ENCODE data around the gene TTLL9.

The TTLL9 gene

GRCh38 chr20:31842471-31843157 is 27.8 kb upstream of the TTLL9 start:
- Histone ChIP-seq H4K8ac (ENCODE audit: low read depth, low read length) (no peak overlapping the region), H3K23ac (ENCODE audit: low read length) (no peak overlapping the region), H3K9ac (ENCODE audit: low read length) (no peak overlapping the region), H3K27me3 (ENCODE audit: insufficient read depth, low read length) (no peaks in the 10 kb centered on the region), H3K4me2 (ENCODE audit: low read length) (peak overlapping the region; percentile 17), H3K79me1 (ENCODE audit: low read length) (no peaks in the 10 kb centered on the region), H3K9me3 (ENCODE audit: insufficient read depth, low read depth, low read length) (no peaks in the 10 kb centered on the region), H4K91ac (ENCODE audit: low read depth, low read length) (peak overlapping the region; percentile 17), H2BK120ac (ENCODE audit: insufficient read depth, low read length, poor library complexity) (no peak overlapping the region), H2BK5ac (ENCODE audit: low read depth, low read length, poor library complexity) (no peak overlapping the region), H4K12ac (ENCODE audit: low read depth, low read length) (no peak overlapping the region), H3K14ac (ENCODE audit: low read length) (no peak overlapping the region), H3K79me2 (ENCODE audit: control insufficient read depth, insufficient read depth, low read length, poor library complexity) (no peaks in the 10 kb centered on the region), H2AK5ac (ENCODE audit: low read length) (no peak overlapping the region), H3K4me1 (ENCODE audit: control insufficient read depth in 1 of 2, insufficient read depth in 2 of 2, low read length in 2 of 2) (peaks cover 14 to 29% of the 10 kb centered on the region in 2 experiments), H3K18ac (ENCODE audit: low read length) (no peak overlapping the region), H3K36me3 (ENCODE audit: control insufficient read depth in 1 of 2, insufficient read depth in 2 of 2, low read length in 2 of 2) (no peaks in the 10 kb centered on the region), H3K27ac (ENCODE audit: low read depth, low read length) (no peak overlapping the region), H3K4ac (ENCODE audit: low read depth, low read length) (no peak overlapping the region), H3K4me3 (ENCODE audit: low read depth, low read length) (no peak overlapping the region), H2BK12ac (ENCODE audit: low read length) (no peak overlapping the region), H2AFZ (ENCODE audit: insufficient read depth, low read length, poor library complexity) (no peak overlapping the region)
- WGBS (ENCODE audit: extremely low coverage, insufficient coverage, insufficient read length), result no CpG with 5 or more reads among the region's 12 CpGs
- no peak for DNase-seq

- Histone ChIP-seq H3K4me1 (ENCODE audit: control insufficient read depth in 1 of 2, insufficient read depth in 2 of 2, low read length in 2 of 2) (peaks cover 12 to 22% of the 10 kb centered on the region in 2 experiments), H3K4ac (ENCODE audit: low read depth, low read length) (no peak overlapping the region), H2AFZ (ENCODE audit: insufficient read depth, low read length, poor library complexity) (no peak overlapping the region), H2BK5ac (ENCODE audit: low read depth, low read length, poor library complexity) (no peak overlapping the region), H4K91ac (ENCODE audit: low read depth, low read length) (peak overlapping the region; percentile 16), H3K9me3 (ENCODE audit: insufficient read depth, low read depth, low read length) (no peaks in the 10 kb centered on the region), H3K79me2 (ENCODE audit: control insufficient read depth, insufficient read depth, low read length, poor library complexity) (no peaks in the 10 kb centered on the region), H2BK120ac (ENCODE audit: insufficient read depth, low read length, poor library complexity) (no peak overlapping the region), H4K8ac (ENCODE audit: low read depth, low read length) (no peak overlapping the region), H3K4me3 (ENCODE audit: low read depth, low read length) (no peak overlapping the region), H3K18ac (ENCODE audit: low read length) (no peak overlapping the region), H2AK5ac (ENCODE audit: low read length) (no peak overlapping the region), H3K9ac (ENCODE audit: low read length) (no peak overlapping the region), H4K12ac (ENCODE audit: low read depth, low read length) (no peak overlapping the region), H3K23ac (ENCODE audit: low read length) (no peak overlapping the region), H3K79me1 (ENCODE audit: low read length) (no peaks in the 10 kb centered on the region), H3K4me2 (ENCODE audit: low read length) (no peak overlapping the region), H3K27ac (ENCODE audit: low read depth, low read length) (no peak overlapping the region), H2BK12ac (ENCODE audit: low read length) (no peak overlapping the region), H3K27me3 (ENCODE audit: insufficient read depth, low read length) (no peaks in the 10 kb centered on the region), H3K14ac (ENCODE audit: low read length) (no peak overlapping the region), H3K36me3 (ENCODE audit: control insufficient read depth in 1 of 2, insufficient read depth in 2 of 2, low read length in 2 of 2) (no peaks in the 10 kb centered on the region)
- WGBS (ENCODE audit: extremely low coverage, insufficient coverage, insufficient read length), result no CpG with 5 or more reads among the region's 6 CpGs
- no peak for DNase-seq
Observed at GRCh38 chr20:31843288-31843687, 27.1 kb upstream of the TTLL9 start.

GRCh38 chr20:31843881-31844280 is 26.6 kb upstream of the TTLL9 start:
- Histone ChIP-seq H3K27me3 (ENCODE audit: insufficient read depth, low read length) (no peaks in the 10 kb centered on the region), H3K27ac (ENCODE audit: low read depth, low read length) (no peak overlapping the region), H3K79me1 (ENCODE audit: low read length) (no peaks in the 10 kb centered on the region), H2AK5ac (ENCODE audit: low read length) (no peak overlapping the region), H3K36me3 (ENCODE audit: control insufficient read depth in 1 of 2, insufficient read depth in 2 of 2, low read length in 2 of 2) (no peaks in the 10 kb centered on the region), H2BK5ac (ENCODE audit: low read depth, low read length, poor library complexity) (no peak overlapping the region), H3K4ac (ENCODE audit: low read depth, low read length) (no peak overlapping the region), H3K9ac (ENCODE audit: low read length) (no peak overlapping the region), H3K79me2 (ENCODE audit: control insufficient read depth, insufficient read depth, low read length, poor library complexity) (no peaks in the 10 kb centered on the region), H3K4me2 (ENCODE audit: low read length) (no peak overlapping the region), H4K12ac (ENCODE audit: low read depth, low read length) (no peak overlapping the region), H4K8ac (ENCODE audit: low read depth, low read length) (no peak overlapping the region), H4K91ac (ENCODE audit: low read depth, low read length) (peak overlapping the region; percentile 16), H2AFZ (ENCODE audit: insufficient read depth, low read length, poor library complexity) (no peak overlapping the region), H3K14ac (ENCODE audit: low read length) (no peak overlapping the region), H3K23ac (ENCODE audit: low read length) (no peak overlapping the region), H2BK120ac (ENCODE audit: insufficient read depth, low read length, poor library complexity) (no peak overlapping the region), H2BK12ac (ENCODE audit: low read length) (no peak overlapping the region), H3K18ac (ENCODE audit: low read length) (no peak overlapping the region), H3K4me3 (ENCODE audit: low read depth, low read length) (no peak overlapping the region), H3K4me1 (ENCODE audit: control insufficient read depth in 1 of 2, insufficient read depth in 2 of 2, low read length in 2 of 2) (peaks cover 9 to 21% of the 10 kb centered on the region in 2 experiments), H3K9me3 (ENCODE audit: insufficient read depth, low read depth, low read length) (no peaks in the 10 kb centered on the region)
- DNase-seq, result no peak
- WGBS (ENCODE audit: extremely low coverage, insufficient coverage, insufficient read length), result no CpG with 5 or more reads among the region's 5 CpGs

GRCh38 chr20:31844737-31845299 is 25.6 kb upstream of the TTLL9 start:
- no peak for DNase-seq
- H3K4me2 ChIP-seq (ENCODE audit: low read length), result no peak overlapping the region
- H2BK5ac ChIP-seq (ENCODE audit: low read depth, low read length, poor library complexity), result no peak overlapping the region

More at GRCh38 chr20:31844737-31845299, 25.6 kb upstream of the TTLL9 start:
- no peak overlapping the region for H2BK12ac ChIP-seq (ENCODE audit: low read length)
- no peak overlapping the region for H4K12ac ChIP-seq (ENCODE audit: low read depth, low read length)
- no peak overlapping the region for H3K4me3 ChIP-seq (ENCODE audit: low read depth, low read length)
- no peaks in the 10 kb centered on the region for H3K27me3 ChIP-seq (ENCODE audit: insufficient read depth, low read length)
- H3K27ac ChIP-seq (ENCODE audit: low read depth, low read length), result no peak overlapping the region
- no peak overlapping the region for H2BK120ac ChIP-seq (ENCODE audit: insufficient read depth, low read length, poor library complexity)
- WGBS (ENCODE audit: extremely low coverage, insufficient coverage, insufficient read length), result no CpG with 5 or more reads among the region's 28 CpGs
- H3K79me2 ChIP-seq (ENCODE audit: control insufficient read depth, insufficient read depth, low read length, poor library complexity), result no peaks in the 10 kb centered on the region
- H2AFZ ChIP-seq (ENCODE audit: insufficient read depth, low read length, poor library complexity), result no peak overlapping the region
- H3K4ac ChIP-seq (ENCODE audit: low read depth, low read length), result no peak overlapping the region
- H4K91ac ChIP-seq (ENCODE audit: low read depth, low read length), result no peak overlapping the region
- H3K4me1 ChIP-seq (ENCODE audit: control insufficient read depth in 1 of 2, insufficient read depth in 2 of 2, low read length in 2 of 2), result peaks cover 9 to 21% of the 10 kb centered on the region in 2 experiments
- no peak overlapping the region for H3K9ac ChIP-seq (ENCODE audit: low read length)
- H3K23ac ChIP-seq (ENCODE audit: low read length), result no peak overlapping the region
- no peak overlapping the region for H2AK5ac ChIP-seq (ENCODE audit: low read length)
- no peak overlapping the region for H3K18ac ChIP-seq (ENCODE audit: low read length)
- no peaks in the 10 kb centered on the region for H3K79me1 ChIP-seq (ENCODE audit: low read length)
- H3K14ac ChIP-seq (ENCODE audit: low read length), result no peak overlapping the region
- no peak overlapping the region for H4K8ac ChIP-seq (ENCODE audit: low read depth, low read length)
- H3K36me3 ChIP-seq (ENCODE audit: control insufficient read depth in 1 of 2, insufficient read depth in 2 of 2, low read length in 2 of 2), result no peaks in the 10 kb centered on the region
- H3K9me3 ChIP-seq (ENCODE audit: insufficient read depth, low read depth, low read length), result peaks cover 2% of the 10 kb centered on the region
